GM12801 (cell line): ENCODE data around the gene COQ8A.

ENCODE experiments used
- CTCF ChIP-seq: IDR thresholded peaks from one replicate; pipeline ENCODE4 v1.5.1; 2011; ENCODE audit warnings: control low read depth; ENCODE audit not compliant: insufficient read length; ENCODE audit errors: extremely low read depth

The COQ8A gene

GRCh38 chr1:226953175-226953800, 13.2 kb downstream of the COQ8A start:
- TF ChIP-seq CTCF: no peak

GRCh38 chr1:226954337-226954736, 14.2 kb downstream of the COQ8A start:
- TF ChIP-seq CTCF: no peak

- no peak for TF ChIP-seq CTCF
Measured at GRCh38 chr1:226954777-226955176, 14.7 kb downstream of the COQ8A start.

- no peak for TF ChIP-seq CTCF
Measured at GRCh38 chr1:226956942-226957713, 17.0 kb downstream of the COQ8A start.

- no peak for TF ChIP-seq CTCF
Measured at GRCh38 chr1:226957714-226958113, 17.6 kb downstream of the COQ8A start.

GRCh38 chr1:226958300-226958699, 18.2 kb downstream of the COQ8A start:
- TF ChIP-seq CTCF: no peak

- TF ChIP-seq CTCF: no peak
Measured at GRCh38 chr1:226960256-226960655, 20.2 kb downstream of the COQ8A start.
